ENCODE results near the gene WDR35. TPM values are rescaled to one million over a fixed set of nuclear protein-coding genes. Genes with fewer than 3 reads are reported as not detected.

The WDR35 gene
- total RNA-seq, 1 experiment from 2014 or later = 16.7 TPM

DNA sequence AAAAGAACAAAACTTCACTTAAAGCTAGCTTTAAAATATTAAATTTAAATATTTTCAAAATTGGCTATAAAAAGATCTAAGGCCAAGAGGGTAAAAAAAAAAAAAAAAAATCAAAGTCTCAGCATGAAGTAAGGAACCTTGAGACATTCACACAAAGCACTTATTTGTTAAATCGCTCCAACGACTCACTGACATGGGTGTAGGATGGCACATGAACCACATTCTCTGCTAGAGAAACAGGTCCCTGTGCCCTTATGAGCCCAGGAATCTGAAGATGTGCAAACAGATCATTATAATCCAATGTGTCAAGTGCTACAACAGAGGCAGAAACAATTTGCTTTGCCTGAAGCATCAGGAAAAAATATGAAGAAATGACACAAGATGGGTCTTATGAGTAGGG is 47.8 kb upstream of the WDR35 start:
- no peaks in the 10 kb centered on the region for H3K9me3 ChIP-seq (ENCODE audit: control insufficient read depth, low read depth, low read length)
- H3K18ac ChIP-seq (ENCODE audit: insufficient read length, low read depth, low read length) = no peak overlapping the region
- no peaks in the 10 kb centered on the region for H3K9me3 Mint-ChIP-seq
- H3K27me3 Mint-ChIP-seq (ENCODE audit: low read depth) = no peaks in the 10 kb centered on the region
- no peak overlapping the region for H4K5ac ChIP-seq (ENCODE audit: insufficient read length, low read depth, low read length)
- H3K36me3 Mint-ChIP-seq (ENCODE audit: insufficient read depth in 1 of 3, low read depth in 3 of 3) = peaks cover 46 to 78% (median 75%) of the 10 kb centered on the region in 3 experiments
- no peak overlapping the region for H4K91ac ChIP-seq (ENCODE audit: insufficient read length, low read depth, low read length)
- H3K23me2 ChIP-seq (ENCODE audit: insufficient read length, low read depth, low read length, poor library complexity, severe bottlenecking) = no peaks in the 10 kb centered on the region
- no peak for TF ChIP-seq CTCF (conservative IDR thresholded peaks at IDR 0.05)
- no peak overlapping the region for H3K4me2 ChIP-seq (ENCODE audit: insufficient read depth, insufficient read length, low read length)
- no peak overlapping the region for H3K14ac ChIP-seq (ENCODE audit: insufficient read depth, low read length)
- 0 out of 4 replicates have a peak, but pooled peaks cover 0 to 2% of the 10 kb centered on the region in 2 experiments for H3K4me1 Mint-ChIP-seq
- H2BK20ac ChIP-seq (ENCODE audit: low read depth, low read length, poor library complexity, severe bottlenecking) = no peak overlapping the region
- DNase-seq = no peak
- no peak overlapping the region for H3K4ac ChIP-seq (ENCODE audit: low read depth, low read length)
- H3K4me3 Mint-ChIP-seq = no peak overlapping the region
- no peak overlapping the region for H2AK5ac ChIP-seq (ENCODE audit: insufficient read length, low read length)
- no peak overlapping the region for H2BK15ac ChIP-seq (ENCODE audit: low read depth, low read length)
- no peak overlapping the region for H3K9ac ChIP-seq (ENCODE audit: extremely low read depth, insufficient read length, low read length)
- no peak overlapping the region for H3T11ph ChIP-seq (ENCODE audit: low read length)
- H3K23ac ChIP-seq (ENCODE audit: insufficient read length, low read depth, low read length) = no peak overlapping the region
- WGBS (ENCODE audit: extremely low coverage, insufficient read length, low lambda C conversion rate) = no CpG with 5 or more reads among the region's 2 CpGs
- H3K56ac ChIP-seq (ENCODE audit: insufficient read length, low read depth, low read length) = no peak overlapping the region
- no peaks in the 10 kb centered on the region for H3K27me3 ChIP-seq (ENCODE audit: insufficient read depth, low read length)
- no peak overlapping the region for H2BK5ac ChIP-seq (ENCODE audit: insufficient read length, low read length)
- H3K79me1 ChIP-seq (ENCODE audit: insufficient read depth, low read depth, low read length, poor library complexity, severe bottlenecking) = peaks cover 8% of the 10 kb centered on the region
- no peaks in the 10 kb centered on the region for H3K4me1 ChIP-seq (ENCODE audit: insufficient read depth, low read length)
- H4K8ac ChIP-seq (replicated peaks; ENCODE audit: insufficient read length, low read depth, low read length) = no peak overlapping the region
- no peak overlapping the region for H3K27ac ChIP-seq (ENCODE audit: insufficient read length, low read depth, low read length)
- H2BK12ac ChIP-seq (ENCODE audit: insufficient read length, low read depth, low read length) = no peak overlapping the region
- no peaks in the 10 kb centered on the region for H4K20me1 ChIP-seq (ENCODE audit: control insufficient read depth, insufficient read depth, insufficient read length)
- H2BK120ac ChIP-seq (ENCODE audit: low read depth, low read length, poor library complexity, severe bottlenecking) = no peak overlapping the region
- H3K79me2 ChIP-seq (ENCODE audit: insufficient read depth, low read length) = peaks cover 5% of the 10 kb centered on the region; the same call in 1 of the 2 replicates
- no peak overlapping the region for H2AFZ ChIP-seq (ENCODE audit: low read length)
- no peak overlapping the region for H3K27ac Mint-ChIP-seq

All from H9 (cell line).